Activated CD4-positive, alpha-beta T cell treated with anti-CD3 and anti-CD28 coated beads, Interleukin-2, Interleukin-4, amounts not matched to agents 100 ng/mL and 50 ng/mL, durations not matched to agents 16 hours and 8 hours (primary cell): ENCODE results near the gene CHN2.

Source experiments
- DNase-seq: peaks from one replicate; pipeline ENCODE4 v3.0.0-alpha.2; 2020; ENCODE audit warnings: low spot score

The CHN2 gene

DNA sequence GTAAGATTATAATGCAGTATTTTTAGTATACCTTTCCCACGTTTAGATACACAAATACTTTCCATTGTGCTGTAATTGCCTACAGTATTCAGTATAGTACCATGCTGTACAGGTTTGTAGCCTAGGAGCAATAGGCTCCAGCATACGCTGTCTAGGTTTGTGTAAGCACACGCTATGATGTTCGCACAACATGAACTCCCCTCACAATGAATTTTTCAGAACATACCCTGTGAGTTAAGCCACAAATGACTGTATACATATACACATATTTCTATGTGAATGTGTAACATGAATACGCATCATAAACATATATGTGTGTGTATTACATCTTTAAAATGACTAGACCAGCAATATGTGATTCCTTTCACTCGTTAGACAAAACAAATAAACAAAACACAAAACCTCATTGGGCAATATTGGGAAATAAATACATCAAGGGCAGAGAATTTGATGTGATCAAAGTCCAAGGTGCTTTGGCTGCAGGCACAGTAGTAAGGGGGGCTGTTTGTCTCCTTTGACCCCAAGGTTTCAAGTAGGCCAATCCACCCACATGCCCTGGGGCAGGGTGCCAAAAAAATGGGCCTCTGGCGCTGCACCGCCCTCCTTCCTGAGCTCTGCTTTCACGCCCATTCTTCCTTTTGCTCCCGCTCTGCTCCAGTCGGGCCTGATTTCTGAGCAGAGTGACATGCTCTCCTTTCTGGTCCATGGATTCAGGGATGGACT is 33.9 kb downstream of the CHN2 start:
- no peak for DNase-seq

DNA sequence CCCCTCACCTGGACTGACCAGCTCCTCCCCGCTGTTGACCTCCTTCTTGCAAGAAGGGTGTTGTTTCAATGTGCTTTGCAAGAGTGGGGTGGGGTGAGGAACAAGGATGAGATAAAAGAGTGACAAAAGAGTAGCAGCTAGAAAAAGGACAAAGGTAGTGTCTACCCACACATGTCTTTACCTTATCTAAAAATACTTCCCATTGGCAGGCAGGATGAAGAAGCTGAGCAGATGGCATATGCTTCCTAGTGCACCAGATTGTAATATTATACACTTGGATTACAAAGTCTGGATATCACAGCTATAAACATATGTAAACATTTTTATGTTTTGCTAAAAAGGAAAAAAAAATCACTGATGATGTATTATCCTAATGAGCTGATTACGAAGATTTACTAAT is 34.5 kb downstream of the CHN2 start:
- no peak for DNase-seq

DNA sequence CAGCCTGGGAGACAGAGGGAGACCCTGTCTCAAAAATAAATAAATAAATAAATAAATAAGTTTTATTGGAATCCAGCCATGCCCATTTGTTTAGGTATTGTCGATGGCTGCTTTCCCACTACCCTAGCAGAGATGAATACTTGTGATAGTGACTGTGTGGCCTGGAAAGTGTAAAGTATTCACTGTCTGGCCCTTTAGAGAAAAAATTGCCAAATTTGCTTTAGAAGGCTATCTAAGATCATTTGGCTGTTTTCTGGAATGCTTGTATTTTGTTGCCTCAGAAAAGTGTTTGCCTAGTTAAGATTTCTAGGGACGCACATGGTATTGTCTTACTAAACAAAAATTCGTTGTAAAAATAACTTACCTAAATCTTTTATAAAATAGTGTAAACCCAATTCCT is 35.4 kb downstream of the CHN2 start:
- DNase-seq, result no peak

DNA sequence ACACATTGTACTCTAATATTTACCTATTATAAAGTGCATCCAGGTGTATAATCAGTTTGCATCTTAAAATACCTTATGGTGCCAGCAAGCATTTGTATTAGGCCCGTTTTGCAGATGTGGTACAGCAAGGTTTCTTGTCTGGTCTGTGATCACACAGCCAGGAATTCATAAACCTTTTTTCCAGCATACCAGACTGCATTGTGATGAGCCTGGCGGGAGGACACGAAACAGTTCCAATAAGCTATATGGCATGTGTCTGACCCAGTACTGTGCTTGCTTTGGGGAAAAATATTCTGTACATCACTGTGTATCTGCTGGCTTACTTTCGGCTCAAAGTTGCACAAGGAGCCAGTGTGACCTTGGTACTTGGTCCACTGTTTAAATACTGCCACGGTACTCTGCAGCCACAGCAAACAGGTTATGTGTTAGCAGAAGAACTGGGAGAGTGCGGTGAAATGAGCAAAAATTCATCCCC is 36.3 kb downstream of the CHN2 start:
- DNase-seq, result no peak

DNA sequence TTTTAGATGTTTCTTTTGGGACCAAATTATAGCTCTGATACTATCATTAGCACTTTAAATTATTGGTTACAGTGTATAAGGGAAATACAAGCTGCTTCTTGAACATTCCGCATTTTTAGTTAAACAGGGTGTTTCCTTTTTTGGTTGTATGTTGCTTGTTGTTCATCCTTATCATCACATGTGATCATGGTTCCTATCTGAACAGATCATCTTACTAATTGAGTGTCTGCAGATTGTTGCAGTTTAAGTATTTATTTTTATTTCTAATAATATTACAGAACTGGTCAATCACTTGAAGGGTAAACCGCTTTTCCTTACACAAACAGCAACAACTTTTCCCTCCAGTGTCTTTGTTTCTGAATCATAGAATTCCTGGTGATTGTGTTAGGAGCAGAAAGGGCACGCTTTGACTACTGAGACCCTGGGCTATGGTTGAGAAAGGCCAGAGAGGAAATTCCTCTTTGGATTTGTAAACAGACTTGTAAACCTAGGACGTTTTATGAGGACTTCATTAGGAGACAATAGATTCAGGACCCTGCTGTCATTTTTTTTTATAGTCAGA is 37.2 kb downstream of the CHN2 start:
- DNase-seq, result no peak

DNA sequence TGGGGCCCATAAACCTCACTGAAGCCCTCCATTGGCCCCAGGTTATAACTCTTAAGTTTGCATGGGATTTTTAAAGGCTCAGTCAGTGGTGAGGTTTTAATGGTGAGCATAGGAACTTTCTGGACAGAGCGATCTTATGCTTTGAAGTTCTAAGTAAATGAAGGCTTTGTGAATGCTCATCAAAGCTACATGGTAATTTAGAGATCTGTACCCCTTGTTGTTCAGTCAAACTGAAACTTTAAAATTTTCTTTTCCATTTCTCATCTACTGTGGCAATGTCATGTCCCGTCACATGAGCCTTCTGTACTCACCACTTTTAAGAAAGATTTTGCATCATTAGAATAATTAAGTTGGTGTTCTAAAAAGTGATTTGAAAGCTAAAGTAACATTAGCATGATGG is 39.9 kb downstream of the CHN2 start:
- DNase-seq, result peak; percentile 29

DNA sequence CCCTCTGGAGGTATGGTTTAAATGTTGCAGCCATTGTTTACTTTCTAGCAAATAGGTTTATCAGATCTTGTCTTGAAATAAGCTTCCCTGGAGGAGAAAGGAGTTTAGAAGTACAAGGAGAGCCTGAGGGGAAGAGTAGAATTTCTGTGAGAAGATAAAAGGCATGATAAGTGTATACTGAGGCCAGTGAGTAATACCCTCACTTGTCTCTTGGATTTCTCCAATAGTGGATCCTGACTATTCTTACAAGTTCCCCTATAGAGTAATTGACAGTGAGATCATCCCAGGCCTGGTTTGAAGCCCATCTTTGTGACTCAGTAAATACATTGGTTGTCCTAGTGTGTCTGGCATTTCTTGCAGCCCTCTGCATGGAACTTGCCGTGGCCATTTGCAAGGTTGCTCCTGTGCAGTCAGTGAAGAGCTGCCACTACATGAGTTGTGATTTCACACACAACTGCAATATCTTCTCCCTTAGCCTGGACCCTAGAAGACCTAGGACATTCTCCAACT is 41.6 kb downstream of the CHN2 start:
- no peak for DNase-seq

DNA sequence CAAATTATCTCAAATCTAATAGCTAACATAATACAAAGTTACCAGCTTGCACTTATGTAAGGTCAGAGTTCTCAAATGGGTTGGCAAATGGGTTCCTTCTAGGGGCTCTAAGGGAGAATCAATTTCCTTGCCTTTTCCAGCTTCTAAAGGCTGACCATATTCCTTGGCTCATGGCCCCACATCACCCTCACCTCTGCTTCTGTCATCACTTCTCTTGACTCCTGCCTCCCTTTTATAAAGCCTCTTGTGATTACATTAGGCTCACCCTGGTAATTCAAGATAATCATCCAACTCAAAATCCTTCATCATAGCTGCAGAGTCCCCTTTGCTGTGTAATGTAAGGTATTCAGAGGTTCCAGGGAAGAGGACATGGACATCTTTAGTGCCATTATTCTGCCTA is 42.1 kb downstream of the CHN2 start:
- no peak for DNase-seq

DNA sequence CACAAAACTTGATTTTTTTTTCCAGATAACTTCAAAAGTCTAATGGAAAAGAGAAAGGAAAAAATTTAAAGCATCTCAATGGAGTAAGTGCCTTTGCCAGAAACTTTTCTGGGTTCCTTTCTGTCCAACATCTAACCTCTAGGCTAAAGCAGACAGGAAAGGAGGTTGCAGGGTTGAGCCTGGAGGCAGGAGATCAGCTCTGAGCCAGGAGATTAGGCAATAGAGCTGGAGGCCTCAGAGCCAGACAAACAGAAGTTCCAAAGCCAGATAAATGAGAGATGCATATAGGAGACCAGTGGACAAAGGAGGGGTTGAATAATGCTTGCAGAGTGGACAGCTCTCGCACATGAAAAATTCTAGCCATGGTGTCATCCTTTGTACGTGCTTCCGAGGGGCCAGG is 42.9 kb downstream of the CHN2 start:
- DNase-seq, result no peak

DNA sequence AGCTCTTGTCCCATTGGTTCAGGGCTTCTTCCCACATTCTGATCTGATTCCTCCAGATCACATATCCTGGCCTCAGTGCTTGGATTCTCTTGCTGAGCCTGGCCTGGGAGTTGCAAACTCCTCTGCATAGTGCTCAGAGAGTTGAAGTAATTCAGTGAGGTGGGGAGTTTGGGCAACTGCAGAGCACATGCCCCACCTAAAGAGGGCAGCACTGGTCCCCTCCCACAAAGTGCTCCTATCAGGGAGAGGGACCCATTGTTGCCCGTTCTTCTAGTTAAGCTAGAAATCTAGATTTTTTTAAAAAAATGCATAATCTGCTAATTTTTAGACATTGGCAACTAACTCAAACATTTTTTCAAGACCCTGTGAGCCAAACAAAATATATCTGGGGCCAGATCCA is 45.1 kb downstream of the CHN2 start:
- peak; percentile 33 for DNase-seq

DNA sequence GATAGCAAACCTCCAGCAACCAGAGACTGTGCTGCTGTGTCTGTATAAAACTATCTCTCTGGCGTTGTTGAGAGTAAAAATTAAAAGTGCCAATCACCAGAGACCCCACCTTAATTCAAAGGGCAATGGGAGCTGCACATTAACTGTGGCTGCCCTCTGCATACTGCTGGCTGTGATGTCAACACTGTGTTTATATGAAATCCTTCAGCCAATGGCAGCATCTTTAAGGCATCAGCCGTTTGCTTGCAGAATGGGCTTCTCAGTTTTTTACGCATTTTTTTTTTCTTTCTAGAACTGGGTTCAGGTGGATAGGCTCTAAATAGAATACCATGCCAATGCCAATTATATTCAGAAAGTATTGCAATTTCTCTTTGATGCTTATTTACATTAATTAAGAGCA is 47.7 kb downstream of the CHN2 start:
- no peak for DNase-seq

DNA sequence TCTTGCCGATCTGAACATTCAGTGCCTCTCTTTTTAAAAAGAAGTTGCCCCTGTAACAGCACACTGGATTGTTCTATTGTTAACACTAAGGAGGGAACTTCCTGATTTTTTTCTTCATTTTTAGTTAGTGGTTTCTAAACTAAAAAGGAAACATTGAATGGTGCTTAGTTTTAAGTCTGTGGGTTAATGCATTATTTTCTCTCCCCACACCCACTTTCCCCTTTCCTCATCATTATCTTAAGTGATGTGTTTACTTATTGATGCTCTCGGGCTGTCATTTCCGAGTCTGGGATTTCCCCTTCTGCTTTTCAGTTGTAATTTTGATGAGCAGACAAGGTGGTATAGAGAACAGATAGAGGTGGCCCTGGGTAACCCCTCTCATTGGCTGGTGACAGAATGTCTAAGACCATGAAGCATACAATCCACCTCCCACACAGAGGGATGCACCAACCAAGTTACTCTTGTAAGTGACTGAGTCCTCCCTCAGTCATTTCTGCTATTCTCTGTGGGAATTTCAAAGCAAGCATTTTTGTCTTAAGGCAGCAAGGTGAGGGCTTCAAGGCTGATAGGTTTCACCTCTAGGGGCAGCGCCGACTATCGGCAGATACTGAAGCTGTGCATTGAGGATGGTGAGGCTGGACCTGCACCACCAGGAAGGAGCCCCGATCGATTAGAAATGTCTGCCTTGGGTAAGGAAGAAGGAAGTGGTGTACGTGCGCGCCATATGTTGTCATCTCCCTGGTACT is 49.5 kb downstream of the CHN2 start:
- peak; percentile 55 for DNase-seq

DNA sequence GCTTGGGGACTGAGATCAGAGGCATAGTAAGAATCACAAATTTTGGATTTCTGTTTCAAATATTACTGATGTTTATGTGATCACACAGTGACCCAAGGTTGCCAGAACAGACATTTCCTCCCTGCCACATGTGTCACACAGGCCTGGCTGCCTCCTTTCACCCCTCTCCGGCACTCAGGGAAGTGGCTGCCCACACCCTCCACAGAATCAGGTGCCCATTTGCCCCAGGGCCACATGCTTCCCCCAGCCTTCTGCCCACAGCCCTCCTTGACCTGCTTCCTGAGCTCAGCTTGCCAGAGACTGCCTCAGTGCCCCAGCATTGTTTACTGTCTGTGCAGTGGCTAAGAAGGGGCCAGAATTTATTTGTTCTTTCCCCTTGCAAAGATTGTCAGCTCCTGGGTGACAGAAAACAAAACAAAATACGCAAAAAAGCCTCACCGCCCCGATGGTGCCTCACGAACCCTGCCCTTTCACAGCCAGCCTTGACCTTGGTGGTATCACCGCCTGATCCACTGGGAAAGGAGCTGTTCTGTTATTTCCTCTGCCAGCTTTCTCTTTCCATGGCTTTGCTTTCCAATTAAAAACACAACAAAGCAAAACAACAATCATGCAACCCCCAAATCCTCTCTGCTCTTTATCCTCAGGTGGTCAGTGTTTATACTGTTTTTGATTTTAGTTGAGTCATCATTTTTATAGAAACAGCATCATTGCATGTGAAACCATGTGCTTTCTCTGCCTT is 52.8 kb downstream of the CHN2 start:
- DNase-seq, result no peak

DNA sequence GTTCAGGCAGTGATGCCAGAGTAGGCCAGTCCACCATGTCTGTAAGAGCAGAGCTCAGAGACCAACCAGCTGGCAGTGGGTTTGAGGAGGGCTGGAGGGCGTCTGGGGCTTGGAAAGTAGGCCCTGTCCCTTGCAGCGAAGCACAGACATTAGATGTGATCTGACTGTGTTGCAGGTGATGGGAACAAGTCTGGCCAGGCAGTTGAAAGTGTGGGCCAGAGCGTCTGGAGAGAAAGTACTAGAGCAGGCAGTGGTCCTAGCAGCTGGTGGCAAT is 53.3 kb downstream of the CHN2 start:
- no peak for DNase-seq

DNA sequence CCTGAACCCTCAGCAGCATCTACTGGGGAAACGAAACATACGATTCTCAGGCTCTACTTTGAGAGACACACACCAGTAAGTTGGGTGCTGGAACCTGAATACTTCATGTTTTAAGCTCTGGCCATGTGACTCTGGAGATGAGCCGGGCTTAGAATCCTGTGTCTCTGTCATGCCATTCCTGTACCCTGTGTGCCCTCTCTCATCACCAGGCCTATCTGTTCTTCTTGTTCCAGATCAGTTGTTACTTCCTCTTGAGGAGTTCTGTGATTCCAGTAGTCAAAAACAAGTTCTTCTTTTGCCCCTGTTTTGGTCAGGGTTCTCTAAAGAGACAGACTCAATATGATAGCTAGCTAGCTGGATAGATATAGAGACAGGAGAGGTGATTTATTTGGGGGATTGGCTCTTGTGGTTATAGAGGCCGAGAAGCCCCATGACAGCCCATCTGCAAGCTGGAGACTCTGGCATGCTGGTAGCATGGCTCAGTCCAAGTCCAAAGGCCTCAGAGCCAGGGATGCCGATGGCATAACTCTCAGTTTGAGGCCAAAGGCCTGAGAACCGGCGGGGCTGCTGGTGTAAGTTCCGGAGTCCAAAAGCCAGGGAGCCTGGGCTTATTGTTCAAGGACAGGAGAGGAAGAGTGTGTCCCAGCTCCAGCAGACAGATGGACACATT is 54.3 kb downstream of the CHN2 start:
- DNase-seq, result no peak

DNA sequence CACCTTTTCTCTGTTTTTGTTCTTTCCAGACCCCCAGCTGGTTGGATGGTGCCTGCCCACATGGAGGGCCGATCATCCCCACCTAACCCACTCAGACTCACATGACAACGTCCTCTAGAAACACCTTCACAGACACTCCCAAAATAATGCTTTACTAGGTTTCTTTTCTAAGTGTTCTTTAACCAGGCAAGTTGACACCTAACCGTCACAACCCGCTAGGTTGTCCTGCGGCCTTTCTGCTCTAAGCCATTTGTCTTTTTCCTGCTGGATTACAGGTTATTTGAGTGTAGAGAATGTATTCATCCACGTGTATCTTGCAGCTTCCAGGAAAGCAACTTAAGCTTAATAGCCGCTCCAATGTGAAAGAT is 54.8 kb downstream of the CHN2 start:
- no peak for DNase-seq

DNA sequence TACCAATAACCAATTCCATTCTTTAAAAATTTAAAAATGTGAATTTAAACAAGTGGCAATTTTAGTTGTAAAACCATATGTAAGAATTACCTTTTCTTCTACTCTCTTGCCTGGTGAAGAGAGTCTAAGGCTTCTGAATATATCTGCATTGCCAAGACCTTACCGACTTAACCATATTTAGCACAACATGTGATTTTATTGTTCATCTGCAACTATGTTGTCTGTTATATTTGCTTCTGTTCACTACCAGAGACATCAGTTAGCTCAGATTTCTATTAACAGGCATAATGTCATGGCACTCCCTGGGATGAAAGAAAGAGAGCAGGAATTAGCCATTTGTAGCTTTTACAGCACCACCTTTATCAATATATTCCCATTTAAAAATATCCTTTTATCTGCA is 55.3 kb downstream of the CHN2 start:
- DNase-seq, result no peak

DNA sequence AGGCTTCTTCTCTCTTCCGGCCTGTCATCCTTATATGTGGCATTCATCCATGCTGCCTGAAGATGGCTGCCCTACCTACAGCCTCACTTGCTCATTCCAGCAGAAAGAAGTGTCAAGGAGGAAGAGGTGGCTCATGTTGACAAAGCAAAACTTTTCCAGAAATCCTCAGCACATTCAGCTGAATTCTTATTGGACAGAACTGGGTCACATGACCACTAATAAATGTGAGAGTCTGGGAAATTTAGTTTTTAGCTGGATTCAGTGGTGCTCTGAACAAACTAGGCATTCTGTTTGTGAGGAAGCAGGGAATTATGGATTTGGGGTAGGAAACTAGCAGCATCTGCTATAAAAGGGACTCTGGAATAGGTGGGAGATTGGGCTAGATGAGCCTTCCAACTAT is 58.6 kb downstream of the CHN2 start:
- no peak for DNase-seq

DNA sequence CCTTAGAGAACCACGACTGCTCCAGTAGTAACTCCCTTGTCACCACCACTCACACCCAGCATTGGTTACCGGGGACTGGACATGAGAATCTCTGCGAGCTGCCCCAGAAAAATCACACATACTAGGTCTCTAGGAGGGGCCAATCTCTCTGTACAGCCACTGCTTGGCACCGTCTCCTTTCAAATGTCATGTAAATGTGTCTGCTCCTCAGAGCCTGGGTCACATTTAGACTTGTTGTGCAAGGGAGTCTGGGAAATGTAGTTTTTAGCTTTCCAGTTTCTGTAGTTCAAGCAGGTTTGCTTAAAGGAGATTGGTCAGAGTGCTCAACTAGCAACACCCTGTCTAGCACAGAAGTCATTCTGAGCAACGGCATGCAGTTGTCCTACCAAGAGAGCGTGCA is 60.0 kb downstream of the CHN2 start:
- DNase-seq, result no peak

DNA sequence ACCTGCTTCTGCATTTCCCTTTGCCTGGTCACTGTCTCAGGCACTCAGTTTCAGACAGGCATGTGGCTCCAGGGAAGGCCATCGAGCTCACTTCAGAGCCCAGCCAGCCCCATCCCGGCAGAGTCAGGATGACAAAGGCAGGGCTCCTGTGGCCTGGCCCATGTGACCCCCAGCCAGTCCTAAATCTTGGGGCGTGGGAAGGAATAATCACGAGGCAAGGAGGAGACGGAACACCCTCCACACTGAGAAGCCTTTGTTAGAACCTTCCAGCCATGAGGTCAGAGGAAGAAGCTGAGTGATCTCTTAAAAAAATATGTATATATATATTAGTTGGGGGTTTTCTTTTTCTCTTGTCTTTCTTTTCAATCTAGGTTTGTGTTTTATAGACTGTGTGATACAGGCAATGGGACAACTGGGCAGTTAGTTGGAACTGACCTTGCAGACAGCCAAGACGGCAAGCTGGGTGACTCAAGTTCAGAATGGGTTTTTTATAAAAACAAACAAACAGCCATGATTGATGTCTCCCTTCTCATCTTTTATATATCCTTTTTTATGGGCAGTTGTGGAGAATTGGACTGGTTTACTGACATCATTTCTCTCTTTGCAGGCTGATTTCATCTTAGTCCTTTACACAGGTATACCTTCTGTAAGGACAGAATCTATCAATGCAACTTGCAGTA is 60.8 kb downstream of the CHN2 start:
- DNase-seq, result no peak

DNA sequence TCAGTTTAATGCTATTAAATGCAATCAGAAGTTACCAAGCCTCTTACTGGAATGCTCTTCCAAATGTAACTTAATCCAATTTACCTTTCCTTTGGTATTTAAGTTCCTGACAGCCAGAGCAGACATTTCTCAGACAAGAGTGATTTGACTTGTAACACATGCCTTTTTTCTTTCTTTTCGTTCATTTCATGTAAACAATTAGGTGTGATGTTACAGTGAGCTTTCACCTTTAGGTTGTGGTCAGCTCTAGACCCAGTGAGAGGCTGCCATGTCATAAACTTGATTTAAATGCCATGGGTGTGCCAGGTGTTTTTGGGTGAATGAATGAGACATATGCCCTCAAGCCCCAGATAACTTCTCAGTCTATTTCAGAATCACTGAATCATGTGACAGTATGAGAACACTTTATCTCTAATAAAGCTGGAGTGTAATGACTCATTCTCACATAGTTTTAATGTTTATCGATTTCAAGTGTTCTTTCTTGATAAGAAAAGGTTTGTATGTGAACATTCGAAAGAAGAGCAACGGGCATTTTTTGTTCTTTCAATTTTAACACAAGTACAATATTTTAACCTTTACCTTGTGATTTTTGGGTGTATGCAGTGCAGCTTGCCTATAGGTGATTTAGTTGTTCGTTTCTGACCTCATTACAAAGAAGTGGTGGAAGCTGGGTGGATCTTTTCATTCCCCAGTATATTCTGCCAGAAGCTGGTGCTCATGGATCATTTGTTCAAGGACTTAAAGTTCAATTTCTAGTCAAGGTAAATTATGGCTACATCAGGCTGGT is 61.5 kb downstream of the CHN2 start:
- DNase-seq, result no peak
